Endothelial cell of umbilical vein (primary cell): Measurements from ENCODE around the gene RAB31. TPM values are rescaled to one million over a fixed set of nuclear protein-coding genes. Genes with fewer than 3 reads are reported as not detected.

ENCODE experiments used
- BruUV-seq: library from RNA; stranded (reverse); fragments of 400-500 nt; replicated peaks from 2 replicates; lab custom pipeline; 2021; lab: Mats Ljungman, UMichigan
- CTCF ChIA-PET: fragments of 300-600, 350-600 bp; sonication (Branson Sonifier 250); formaldehyde crosslinking; loops from one replicate; lab custom pipeline; 2021; ENCODE audit warnings: antibody characterized with exemption, inconsistent platforms; lab: Charles Lee
- POLR2A ChIA-PET: fragments of 300-600, 350-600 bp; sonication (Branson Sonifier 250); formaldehyde crosslinking; loops from one replicate; lab custom pipeline; 2021; ENCODE audit warnings: antibody characterized with exemption, inconsistent platforms; lab: Charles Lee
- DNase-seq: peaks from one replicate; pipeline ENCODE4 v3.0.0-alpha.2; 2011; ENCODE audit warnings: low read depth, low spot score
- FAIRE-seq: peaks from 2 replicates; lab custom pipeline; 2011; peaks lifted over from hg19 to GRCh38; lab: Jason Lieb, UNC
- H2AFZ ChIP-seq: 2 replicates; pipeline ENCODE4 v1.6.0; 2012; ENCODE audit warnings: low read depth, low read length, control low read depth, inconsistent platforms
- H3K27ac ChIP-seq: 2 replicates; pipeline ENCODE4 v1.5.1; 2011; ENCODE audit warnings: low read depth, mild to moderate bottlenecking, control low read depth, low read length, moderate library complexity; ENCODE audit not compliant: insufficient read depth
- H3K27me3 ChIP-seq, 2 experiments: 2 replicates each; pipeline versions ENCODE4 v1.6.0 to v1.6.1; 2011; ENCODE audit warnings: low read length in 2 of 2, mixed read lengths in 1 of 2; ENCODE audit not compliant: control insufficient read depth in 2 of 2, insufficient read depth in 2 of 2
- H3K36me3 ChIP-seq, 2 experiments: 2 replicates in 1 of 2; 3 replicates in 1 of 2; pipeline ENCODE4 v1.5.1; 2011; ENCODE audit warnings: low read length in 2 of 2, mild to moderate bottlenecking in 1 of 2, moderate library complexity in 1 of 2; ENCODE audit not compliant: control insufficient read depth in 2 of 2, insufficient read depth in 2 of 2; ENCODE audit errors: extremely low read depth in 1 of 2
- H3K4me1 ChIP-seq: 3 replicates; pipeline ENCODE4 v1.5.1; 2011; ENCODE audit warnings: mild to moderate bottlenecking, low read length; ENCODE audit not compliant: control insufficient read depth, insufficient read depth; ENCODE audit errors: extremely low read depth
- H3K4me2 ChIP-seq: 2 replicates; pipeline ENCODE4 v1.6.1; 2011; ENCODE audit warnings: low read length, control low read depth, mixed read lengths; ENCODE audit not compliant: insufficient read depth
- H3K4me3 ChIP-seq, 3 experiments: fragments of 200-600 bp in 1 of 3; sonication (generic), shearing (Covaris generic) in 1 of 3; replicated peaks in 1 of 3; 2 replicates each; pipeline ENCODE4 v1.5.1; 2011 to 2016; ENCODE audit warnings: control low read depth in 3 of 3, low read length in 3 of 3, mild to moderate bottlenecking in 2 of 3, inconsistent platforms in 1 of 3, low read depth in 1 of 3, moderate library complexity in 1 of 3; ENCODE audit not compliant: insufficient read depth in 1 of 3
- H3K79me2 ChIP-seq: 2 replicates; pipeline ENCODE4 v1.6.0; 2012; ENCODE audit warnings: low read length, inconsistent platforms; ENCODE audit not compliant: control insufficient read depth, insufficient read depth
- H3K9ac ChIP-seq: replicated peaks from 2 replicates; pipeline ENCODE3; 2011; ENCODE audit warnings: low read length, control low read depth; ENCODE audit not compliant: insufficient read depth; ENCODE audit errors: extremely low read depth
- H3K9me1 ChIP-seq: replicated peaks from 3 replicates; pipeline ENCODE4 v1.6.0; 2011; ENCODE audit warnings: mild to moderate bottlenecking, low read length; ENCODE audit not compliant: control insufficient read depth, insufficient read depth; ENCODE audit errors: extremely low read depth
- H3K9me3 ChIP-seq: replicated peaks from 2 replicates; pipeline ENCODE4 v1.5.1; 2012; ENCODE audit warnings: low read length, inconsistent platforms; ENCODE audit not compliant: control insufficient read depth, insufficient read depth
- H4K20me1 ChIP-seq: replicated peaks from 2 replicates; pipeline ENCODE3; 2011; ENCODE audit warnings: mild to moderate bottlenecking, low read length; ENCODE audit not compliant: control insufficient read depth, insufficient read depth; ENCODE audit errors: extremely low read depth
- CTCF ChIP-seq, 2 donors: IDR thresholded peaks; 1 replicate in 1 of 2; 2 replicates in 1 of 2; pipeline ENCODE4 v1.5.1; 2011; ENCODE audit warnings: low read length in 2 of 2, mild to moderate bottlenecking in 2 of 2, moderate library complexity in 2 of 2, control low read depth in 1 of 2, inconsistent platforms in 1 of 2, low read depth in 1 of 2; ENCODE audit not compliant: insufficient read depth in 1 of 2; ENCODE audit errors: extremely low read depth in 1 of 2
- EZH2 ChIP-seq: IDR thresholded peaks from 2 replicates; pipeline ENCODE4 v1.6.1; 2012; ENCODE audit warnings: borderline replicate concordance, low read depth, mild to moderate bottlenecking, moderate library complexity, low read length, inconsistent platforms; ENCODE audit not compliant: severe bottlenecking
- FOS ChIP-seq: IDR thresholded peaks from 2 replicates; pipeline ENCODE4 v1.6.1; 2011; ENCODE audit warnings: mild to moderate bottlenecking, low read length, moderate library complexity, borderline replicate concordance; ENCODE audit not compliant: insufficient read depth
- GATA2 ChIP-seq: IDR thresholded peaks from 2 replicates; pipeline ENCODE4 v1.7.0; 2011; ENCODE audit warnings: low read depth, mild to moderate bottlenecking, moderate library complexity, mixed read lengths, low read length; ENCODE audit not compliant: insufficient read length, insufficient read depth
- JUN ChIP-seq: IDR thresholded peaks from 2 replicates; pipeline ENCODE4 v1.6.1; 2011; ENCODE audit warnings: borderline replicate concordance, low read depth; ENCODE audit not compliant: insufficient read length, insufficient read depth
- MAX ChIP-seq: IDR thresholded peaks from 2 replicates; pipeline ENCODE4 v1.6.1; 2011; ENCODE audit not compliant: insufficient read depth, insufficient read length
- MYC ChIP-seq: IDR thresholded peaks from one replicate; pipeline ENCODE4 v1.6.1; 2011; ENCODE audit warnings: mild to moderate bottlenecking, low read depth, low read length
- POLR2A ChIP-seq: IDR thresholded peaks from 2 replicates; pipeline ENCODE4 v1.6.1; 2012; ENCODE audit warnings: low read depth, mild to moderate bottlenecking, control low read depth, low read length
- POLR2AphosphoS5 ChIP-seq: IDR thresholded peaks from 2 replicates; pipeline ENCODE4 v1.6.1; 2012; ENCODE audit warnings: low read depth, mild to moderate bottlenecking, control low read depth, low read length, moderate library complexity; ENCODE audit not compliant: insufficient read depth
- dilution Hi-C: fragments of 300-500 bp; cut with MboI; formaldehyde crosslinking; loops from one replicate; pipeline ENCODE4 v1.15.0; 2019; ENCODE audit warnings: low sequenced_read_pairs; ENCODE audit not compliant: extremely low pct_ligation_motif_present
- intact Hi-C: fragments of 100-400 bp; cut with micrococcal nuclease; formaldehyde crosslinking; loops from one replicate; pipeline ENCODE4 v1.10.0; 2022
- polyA plus RNA-seq, 4 experiments: library from polyadenylated mRNA; depleted of rRNA in 3 of 4; stranded (reverse) in 3 of 4; unstranded in 1 of 4; fragments of >200 nt; gene quantifications; 2 replicates each; pipeline versions ENCODE4 v1.2.1 to v1.2.3, GENCODE V29; 2011 to 2012; ENCODE audit warnings: missing spikeins in 1 of 4
- total RNA-seq: library from RNA; stranded (reverse); gene quantifications from 2 replicates; pipeline ENCODE4 v1.2.3, GENCODE V29; 2021

The RAB31 gene
- total and polyA plus RNA-seq, 2 donors (not counting 3 experiments of a cell fraction or from before 2014, with no cell fraction given): 30.5 TPM

- FAIRE-seq: no peak
- no TSS peak for BruUV-seq
- Histone ChIP-seq H3K9ac (no peak overlapping the region), H4K20me1 (no peaks in the 10 kb centered on the region), H3K36me3 (no peaks in the 10 kb centered on the region), H3K27me3 (no peaks in the 10 kb centered on the region), H3K79me2 (no peaks in the 10 kb centered on the region), H3K9me1 (no peaks in the 10 kb centered on the region), H3K9me3 (no peaks in the 10 kb centered on the region), H2AFZ (no peak overlapping the region), H3K27ac (no peak overlapping the region), H3K4me3 (no peak overlapping the region), H3K4me2 (no peak overlapping the region), H3K4me1 (no peaks in the 10 kb centered on the region)
- ChIA-PET CTCF (interaction anchor here (1.5 kb wide), 1 partner anchor 13 kb away, joined by 3 read pairs; no protein-coding TSS in a partner anchor), POLR2A (no interaction called here)
- TF ChIP-seq MYC (no peak), FOS (no peak), GATA2 (no peak), EZH2 (no peak), POLR2A (no peak), POLR2AphosphoS5 (no peak), JUN (no peak), MAX (no peak), CTCF (IDR thresholded peaks at IDR 0.05; ENCODE audit: extremely low read depth in 1 of 2, insufficient read depth in 1 of 2, low read depth in 1 of 2, low read length in 2 of 2) (no peak)
- dilution Hi-C loops: no loop called here
- intact Hi-C loops: no loop called here
- DNase-seq: no peak
Measured at GRCh38 chr18:9886005-9886348, 177.9 kb downstream of the RAB31 start.
